ENCODE measurements around the gene CD8A. TPM values are rescaled to one million over a fixed set of nuclear protein-coding genes. Genes with fewer than 3 reads are reported as not detected.

Gene CD8A
- total and polyA plus RNA-seq, 2 of the 8 experiments (the other 6 are each of a cell fraction or from before 2014, with no cell fraction given): 0.14 to 0.39 TPM

DNA sequence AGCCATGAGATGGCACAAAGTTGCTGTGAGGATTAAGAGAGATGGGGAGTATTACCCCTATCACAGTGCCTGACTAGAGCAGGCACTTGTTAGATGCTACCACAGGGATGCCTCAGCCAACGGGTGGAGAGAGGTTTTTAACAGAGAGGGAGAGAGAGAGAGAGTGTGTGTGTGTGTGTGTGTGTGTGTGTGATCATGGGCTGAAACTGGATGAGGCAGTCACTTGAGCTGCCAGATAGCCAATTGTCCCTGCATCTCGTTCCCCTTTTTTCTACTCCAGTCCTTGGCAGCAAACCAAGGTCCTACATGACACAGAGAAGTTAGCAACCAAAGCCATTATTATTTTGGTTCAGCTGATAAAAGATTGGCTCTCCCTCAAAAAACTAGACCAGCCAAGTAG, 3.0 kb downstream of the CD8A start:
- Histone ChIP-seq H3K4me2 (ENCODE audit: insufficient read depth in 1 of 2, low read depth in 2 of 2, low read length in 2 of 2) (no peak overlapping the region), H3K4ac (replicated peaks; ENCODE audit: insufficient read length, low read depth, low read length) (no peak overlapping the region), H2BK15ac (ENCODE audit: low read length) (0 out of 2 replicates have a peak overlapping the region, but pooled peaks have one; percentile 29), H3K4me1 (replicated peaks in 1 of 4; ENCODE audit: control insufficient read depth in 3 of 4, insufficient read depth in 4 of 4, low read length in 3 of 4) (peaks cover 0 to 9% (median 4%) of the 10 kb centered on the region in 4 experiments; a peak in 5 of 7 replicates), H3K79me1 (ENCODE audit: low read depth, low read length) (no peaks in the 10 kb centered on the region), H4K8ac (ENCODE audit: extremely low read depth, insufficient read depth, low read length) (no peak overlapping the region), H2BK12ac (ENCODE audit: low read depth, low read length) (no peak overlapping the region), H3K27me3 (replicated peaks in 1 of 4; ENCODE audit: control insufficient read depth in 3 of 4, extremely low read depth in 1 of 4, insufficient read depth in 3 of 4, low read length in 3 of 4) (peaks cover 34 to 53% (median 49%) of the 10 kb centered on the region in 4 experiments), H3K36me3 (ENCODE audit: control insufficient read depth in 2 of 4, insufficient read depth in 4 of 4, low read length in 3 of 4) (peaks cover 0 to 8% (median 0%) of the 10 kb centered on the region in 4 experiments; a peak in 1 of 8 replicates), H2AFZ (ENCODE audit: low read length) (no peak overlapping the region), H2BK5ac (ENCODE audit: low read depth, low read length) (no peak overlapping the region), H3K14ac (ENCODE audit: insufficient read length) (no peak overlapping the region), H3K79me2 (ENCODE audit: control insufficient read depth in 1 of 2, insufficient read depth in 2 of 2, low read length in 2 of 2) (no peaks in the 10 kb centered on the region), H4K91ac (replicated peaks; ENCODE audit: insufficient read length, low read length) (no peak overlapping the region), H3K9ac (replicated peaks in 1 of 4; ENCODE audit: extremely low read depth in 1 of 4, low read depth in 3 of 4, low read length in 3 of 4) (no peak overlapping the region), H3K27ac (ENCODE audit: low read depth, low read length) (no peak overlapping the region), H2BK20ac (ENCODE audit: low read length) (no peak overlapping the region), H3K9me3 (ENCODE audit: insufficient read depth in 2 of 2, low read depth in 1 of 2, low read length in 1 of 2) (no peaks in the 10 kb centered on the region; a peak in 1 of 4 replicates), H2AK5ac (ENCODE audit: low read depth, low read length) (no peak overlapping the region), H4K20me1 (replicated peaks in 1 of 2; ENCODE audit: control insufficient read depth in 1 of 2, insufficient read depth in 2 of 2, low read length in 2 of 2) (peaks cover 0 to 10% of the 10 kb centered on the region in 2 experiments), H2BK120ac (replicated peaks; ENCODE audit: low read depth, low read length) (no peak overlapping the region), H3K56ac (replicated peaks; ENCODE audit: insufficient read length, low read depth, low read length) (no peak overlapping the region), H3K4me3 (ENCODE audit: extremely low read depth in 1 of 4, insufficient read depth in 2 of 4, low read depth in 3 of 4, low read length in 4 of 4) (no peak overlapping the region), H3K23me2 (ENCODE audit: low read depth, low read length) (peaks cover 14% of the 10 kb centered on the region), H4K5ac (ENCODE audit: insufficient read length, low read depth, low read length) (no peak overlapping the region), H3K23ac (ENCODE audit: insufficient read length) (no peak overlapping the region), H3K18ac (ENCODE audit: extremely low read depth, low read length) (no peak overlapping the region)
- ChIA-PET POLR2A (ENCODE audit: partially characterized antibody) (no interaction called here), CTCF (ENCODE audit: partially characterized antibody) (interaction anchor here (0.6 to 0.8 kb wide), 3 partner anchors 17 to 414 kb away, joined by 3 read pairs; no protein-coding TSS in a partner anchor)
- DNase-seq (ENCODE audit: low read depth in 1 of 2, low spot score in 2 of 2): no peak
- whole genome bisulfite sequencing, 2 experiments (ENCODE audit: extremely low coverage in 1 of 2, insufficient coverage in 1 of 2, insufficient read length in 1 of 2, insufficient replicate concordance in 2 of 2, low coverage in 1 of 2, low lambda C conversion rate in 2 of 2, missing lambda C conversion rate in 1 of 2): 53% methylated on average over 2 of the region's 2 CpGs; no CpG with 5 or more reads in 1 of the 2 experiments
- FAIRE-seq: no peak
- no peak for TF ChIP-seq CBX8 (IDR thresholded peaks at IDR 0.05; ENCODE audit: borderline replicate concordance, low read depth, low read length)
- no peak for TF ChIP-seq CTCF (IDR thresholded peaks at IDR 0.05; ENCODE audit: control extremely low read depth in 1 of 3, insufficient read depth in 1 of 3, low read depth in 1 of 3, low read length in 3 of 3)
- TF ChIP-seq RNF2 (IDR thresholded peaks at IDR 0.05; ENCODE audit: borderline replicate concordance, low read depth, low read length, missing control alignments, poor library complexity, severe bottlenecking): no peak
- no peak for TF ChIP-seq BCL11A (IDR thresholded peaks at IDR 0.05; ENCODE audit: low read depth in 2 of 2, low read length in 2 of 2)
- no peak for TF ChIP-seq HDAC2 (IDR thresholded peaks at IDR 0.05; ENCODE audit: borderline replicate concordance in 1 of 2, low read depth in 2 of 2, low read length in 2 of 2)
- no peak for TF ChIP-seq KDM1A (IDR thresholded peaks at IDR 0.05; ENCODE audit: borderline replicate concordance, low read length)
- no peak for TF ChIP-seq RFX5 (IDR thresholded peaks at IDR 0.05; ENCODE audit: borderline replicate concordance, low read depth, low read length)
